HG02938 (cell line): ENCODE data around the gene ACTRT2.

Source experiments
- ATAC-seq: cut with Tn5 transposase; IDR thresholded peaks from one replicate; pipeline ENCODE4 v1.9.1; 2021; ENCODE audit warnings: mild to moderate bottlenecking, moderate library complexity; ENCODE audit not compliant: unreplicated experiment

ACTRT2 gene

GRCh38 chr1:3021233-3021671, at the start of gene ACTRT2:
Gene ACTRT2, plus strand, starts transcription at chr1:3021467. Its CDS starts 220 bp downstream, at chr1:3021687.
- no peak for ATAC-seq

- ATAC-seq = no peak
Measured at GRCh38 chr1:2971609-2972008, 49.7 kb upstream of the ACTRT2 start.

- no peak for ATAC-seq
Measured at GRCh38 chr1:2972011-2972878, 49.0 kb upstream of the ACTRT2 start.

DNA sequence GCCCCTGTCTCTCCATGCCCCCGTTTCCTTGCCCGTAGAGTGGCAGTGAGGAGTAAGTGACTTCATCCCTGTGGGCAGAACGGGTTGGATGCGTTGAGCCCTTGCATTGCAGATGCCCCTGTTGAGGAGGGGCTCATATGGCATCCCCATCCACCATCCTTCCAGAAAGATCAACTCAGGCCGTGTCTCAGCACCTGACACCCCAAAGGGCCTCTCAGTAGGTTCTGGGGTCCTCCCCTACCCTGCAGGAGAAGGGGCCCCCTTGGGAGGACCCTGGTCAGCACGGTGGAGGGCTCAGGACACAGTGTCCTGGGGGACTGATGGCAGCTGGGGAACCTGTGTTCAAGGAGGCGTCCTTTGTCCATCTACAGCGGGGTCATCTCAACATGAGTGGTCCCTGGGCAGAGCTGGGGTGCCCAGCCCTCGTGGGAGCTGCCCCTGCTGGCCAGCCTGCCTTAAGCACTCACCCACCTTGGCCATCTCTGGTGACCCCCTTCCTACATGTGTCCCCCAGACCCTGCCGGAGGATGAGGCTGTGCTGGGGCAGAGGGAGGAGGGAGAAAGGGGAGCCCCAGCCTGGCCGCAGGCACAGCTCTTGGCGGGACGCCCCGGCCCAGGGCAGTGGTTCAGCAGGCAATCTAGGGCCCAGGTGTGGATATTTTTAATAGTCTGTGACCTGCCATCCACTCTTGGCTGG, 48.2 kb upstream of the ACTRT2 start:
- no peak for ATAC-seq

- ATAC-seq = no peak
Measured at GRCh38 chr1:2973601-2974593, 47.4 kb upstream of the ACTRT2 start.

- ATAC-seq = no peak
Measured at GRCh38 chr1:2974701-2975301, 46.5 kb upstream of the ACTRT2 start.

DNA sequence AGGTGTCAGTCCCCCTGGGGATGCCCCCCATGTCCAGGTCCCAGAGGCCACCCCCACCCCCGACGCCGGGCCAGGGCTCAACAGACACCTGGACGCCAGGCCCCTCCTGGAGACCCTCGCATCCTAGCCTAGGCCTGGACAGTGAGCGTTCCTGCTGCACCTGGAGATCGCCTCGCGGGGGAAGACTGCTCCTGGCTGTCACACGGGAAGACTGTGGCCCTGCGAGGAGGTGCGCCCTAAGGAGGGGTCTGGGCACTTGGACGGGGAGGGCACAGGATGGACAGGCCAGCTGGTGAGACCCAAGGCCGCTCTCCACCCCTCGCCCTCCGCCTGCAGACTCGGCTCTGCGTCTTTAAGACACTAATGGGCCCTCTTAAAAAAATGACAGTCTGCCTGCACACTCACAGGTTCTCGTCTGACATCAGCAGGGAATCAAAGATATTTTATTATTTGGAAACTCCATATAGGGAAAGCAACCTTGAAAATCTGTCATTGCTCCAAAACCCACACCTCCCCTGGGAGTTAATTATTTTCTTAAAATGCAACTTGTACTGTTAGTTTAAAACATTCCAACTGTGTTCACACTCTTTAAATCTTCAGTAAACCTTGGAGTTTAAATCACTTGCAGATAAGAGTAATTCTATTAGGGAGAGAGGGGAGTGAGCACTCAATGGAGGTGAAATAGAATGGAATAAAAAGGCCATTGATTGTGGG, 45.6 kb upstream of the ACTRT2 start:
- ATAC-seq = no peak

- ATAC-seq = no peak
Measured at GRCh38 chr1:2976180-2976562, 45.1 kb upstream of the ACTRT2 start.

DNA sequence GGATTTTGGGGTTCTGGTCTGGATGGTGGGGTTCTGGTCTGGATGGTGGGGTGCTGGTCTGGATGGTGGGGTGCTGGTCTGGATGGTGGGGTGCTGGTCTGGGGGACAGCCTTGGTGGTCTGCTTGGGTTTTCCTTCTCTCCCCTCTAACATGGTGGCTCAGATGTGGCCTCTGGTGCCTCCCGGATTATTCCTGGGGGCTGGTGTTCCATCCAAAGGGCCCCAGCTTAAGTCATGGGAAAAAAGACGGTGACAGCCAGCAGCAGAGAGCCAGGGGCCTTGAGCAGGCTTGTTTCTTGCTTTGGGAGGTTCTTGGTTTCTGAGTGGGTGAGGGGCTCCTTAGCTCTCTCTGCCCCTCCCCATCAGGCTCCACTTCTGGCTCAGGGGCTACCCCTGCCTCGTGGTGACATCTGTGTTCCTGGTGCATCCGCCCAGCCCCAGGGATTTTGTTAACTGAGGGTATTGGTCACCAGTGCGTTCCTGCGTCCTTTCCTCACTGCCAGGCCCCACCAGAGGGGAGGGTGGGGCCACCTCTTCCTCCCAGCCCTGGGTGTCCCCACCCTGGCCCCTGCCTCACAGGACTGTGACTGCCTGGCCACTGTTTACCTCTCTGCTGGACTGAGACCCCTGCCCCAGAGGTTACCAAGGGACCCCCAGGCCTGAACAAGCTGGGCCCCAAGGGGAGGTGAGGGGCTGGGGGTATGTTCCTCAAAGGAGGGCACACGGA, 43.2 kb upstream of the ACTRT2 start:
- ATAC-seq = no peak

DNA sequence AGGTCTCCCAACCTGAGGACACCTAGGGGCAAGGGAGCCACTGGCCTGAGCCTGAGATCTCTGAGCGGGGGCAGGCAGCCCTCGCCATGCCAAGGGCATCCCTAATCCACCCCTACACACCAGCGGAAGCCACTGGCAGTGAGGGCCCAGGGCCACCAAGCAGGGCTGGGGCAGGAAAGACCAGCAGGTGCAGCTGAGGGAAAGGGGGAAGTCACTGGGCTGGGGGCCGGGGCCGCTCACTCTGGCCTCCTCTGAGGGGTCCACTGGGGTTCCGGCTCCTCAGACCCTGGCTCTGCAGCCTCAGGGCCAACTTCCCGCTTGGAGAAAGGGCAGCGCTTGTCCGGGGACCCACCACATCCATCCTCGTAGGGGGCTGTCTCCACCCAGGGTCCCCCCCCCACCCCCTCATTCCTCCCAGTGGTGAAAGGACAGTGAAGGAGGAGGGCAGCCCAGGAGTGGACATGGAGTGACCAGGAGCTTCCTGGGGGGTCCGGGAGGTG, 42.5 kb upstream of the ACTRT2 start:
- ATAC-seq = no peak

- ATAC-seq = no peak
Measured at GRCh38 chr1:2979191-2980072, 41.8 kb upstream of the ACTRT2 start.

GRCh38 chr1:2980073-2980791, 41.0 kb upstream of the ACTRT2 start:
- no peak for ATAC-seq

DNA sequence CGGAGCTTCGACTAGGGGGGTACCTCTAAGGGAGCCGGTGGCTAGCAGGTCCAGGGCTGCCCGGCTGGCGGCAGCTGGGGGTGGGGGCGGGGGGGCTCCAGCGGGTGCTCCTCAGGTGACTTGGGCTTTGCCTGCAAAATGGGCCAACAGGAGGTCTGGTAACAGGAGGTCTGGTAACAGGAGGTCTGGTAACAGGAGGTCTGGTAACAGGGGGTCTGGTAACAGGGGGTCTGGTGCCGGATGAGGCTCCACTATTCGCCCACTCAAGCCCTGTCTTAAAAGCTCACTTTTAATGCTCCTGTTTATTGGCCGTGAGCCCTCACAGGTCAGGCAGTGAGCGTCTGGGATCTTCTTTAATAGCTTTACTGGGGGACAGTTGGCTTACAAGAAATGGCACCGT, 40.4 kb upstream of the ACTRT2 start:
- no peak for ATAC-seq

GRCh38 chr1:2981388-2981787, 39.9 kb upstream of the ACTRT2 start:
- ATAC-seq = no peak

DNA sequence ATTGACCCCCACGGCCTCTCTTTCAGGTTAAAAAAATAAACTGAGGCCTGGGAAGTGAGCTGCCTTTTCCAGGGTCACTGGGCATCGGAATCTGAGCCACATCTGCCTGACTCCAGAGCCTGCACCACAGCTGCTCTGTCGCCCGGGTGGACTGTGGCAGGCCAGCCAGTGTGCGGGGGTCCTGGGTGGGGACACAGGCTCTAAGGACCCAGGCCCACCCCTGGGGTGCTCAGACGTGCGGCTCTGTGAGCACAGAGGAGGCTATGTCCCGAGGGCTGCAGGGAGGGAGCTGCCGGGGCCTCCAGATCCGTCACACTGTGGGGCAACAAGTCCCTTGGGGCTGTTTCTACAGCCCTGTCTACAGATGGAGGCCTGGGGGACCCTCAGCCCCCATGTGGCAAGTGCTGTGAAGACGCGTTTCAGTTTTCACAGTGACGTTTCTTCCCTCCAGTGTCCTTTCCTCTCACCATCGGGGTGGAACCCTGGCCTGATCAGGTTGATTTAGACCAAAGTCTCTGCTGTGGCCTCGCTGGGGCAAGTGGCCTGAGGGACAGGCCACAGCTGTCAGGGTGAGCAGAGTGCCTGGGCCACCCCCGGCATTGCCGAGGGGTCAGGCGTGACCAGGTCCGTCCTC, 39.2 kb upstream of the ACTRT2 start:
- ATAC-seq = no peak

- ATAC-seq = no peak
Measured at GRCh38 chr1:2982615-2983318, 38.5 kb upstream of the ACTRT2 start.
